ENCODE results near the gene DNAJB8. TPM values are rescaled to one million over a fixed set of nuclear protein-coding genes. Genes with fewer than 3 reads are reported as not detected.

DNAJB8 gene
- total RNA-seq, 1 experiment from 2014 or later: not detected

- no CpG with 5 or more reads among the region's 1 CpG for WGBS (ENCODE audit: extremely low coverage, insufficient read length, low lambda C conversion rate)
- no peak overlapping the region for H2BK5ac ChIP-seq (ENCODE audit: insufficient read length, low read length)
- Mint-ChIP-seq H3K27me3 (ENCODE audit: low read depth) (peaks cover 81% of the 10 kb centered on the region), H3K36me3 (ENCODE audit: insufficient read depth in 1 of 3, low read depth in 3 of 3) (no peaks in the 10 kb centered on the region; a peak in 1 of 7 replicates), H3K27ac (no peak overlapping the region), H3K4me3 (no peak overlapping the region), H3K4me1 (peaks cover 4 to 5% of the 10 kb centered on the region in 2 experiments), H3K9me3 (peaks cover 5 to 12% of the 10 kb centered on the region in 2 experiments)
- no peak overlapping the region for H2BK120ac ChIP-seq (ENCODE audit: low read depth, low read length, poor library complexity, severe bottlenecking)
- no peaks in the 10 kb centered on the region for H3K79me1 ChIP-seq (ENCODE audit: insufficient read depth, low read depth, low read length, poor library complexity, severe bottlenecking)
- no peak overlapping the region for H3K23ac ChIP-seq (ENCODE audit: insufficient read length, low read depth, low read length)
- no peak overlapping the region for H3T11ph ChIP-seq (ENCODE audit: low read length)
- no peaks in the 10 kb centered on the region; the same call in 1 of the 2 replicates for H3K27me3 ChIP-seq (ENCODE audit: insufficient read depth, low read length)
- no peak overlapping the region for H3K4me2 ChIP-seq (ENCODE audit: insufficient read depth, insufficient read length, low read length)
- no peak overlapping the region for H3K56ac ChIP-seq (ENCODE audit: insufficient read length, low read depth, low read length)
- H3K27ac ChIP-seq (ENCODE audit: insufficient read length, low read depth, low read length): no peak overlapping the region
- no peak overlapping the region for H3K9ac ChIP-seq (ENCODE audit: extremely low read depth, insufficient read length, low read length)
- no peaks in the 10 kb centered on the region for H3K4me1 ChIP-seq (ENCODE audit: insufficient read depth, low read length)
- H2BK12ac ChIP-seq (ENCODE audit: insufficient read length, low read depth, low read length): no peak overlapping the region
- no peak overlapping the region for H4K8ac ChIP-seq (replicated peaks; ENCODE audit: insufficient read length, low read depth, low read length)
- no peak overlapping the region for H3K14ac ChIP-seq (ENCODE audit: insufficient read depth, low read length)
- TF ChIP-seq CTCF (conservative IDR thresholded peaks at IDR 0.05): no peak
- H3K23me2 ChIP-seq (ENCODE audit: insufficient read length, low read depth, low read length, poor library complexity, severe bottlenecking): no peaks in the 10 kb centered on the region
- no peak overlapping the region for H3K18ac ChIP-seq (ENCODE audit: insufficient read length, low read depth, low read length)
- H2BK15ac ChIP-seq (ENCODE audit: low read depth, low read length): no peak overlapping the region
- no peaks in the 10 kb centered on the region for H3K79me2 ChIP-seq (ENCODE audit: insufficient read depth, low read length)
- no peak overlapping the region for H2BK20ac ChIP-seq (ENCODE audit: low read depth, low read length, poor library complexity, severe bottlenecking)
- no peaks in the 10 kb centered on the region for H3K9me3 ChIP-seq (ENCODE audit: control insufficient read depth, low read depth, low read length)
- DNase-seq: no peak
- H4K91ac ChIP-seq (ENCODE audit: insufficient read length, low read depth, low read length): no peak overlapping the region
- H3K4ac ChIP-seq (ENCODE audit: low read depth, low read length): no peak overlapping the region
- H4K5ac ChIP-seq (ENCODE audit: insufficient read length, low read depth, low read length): no peak overlapping the region
- H2AFZ ChIP-seq (ENCODE audit: low read length): no peak overlapping the region
- no peak overlapping the region for H2AK5ac ChIP-seq (ENCODE audit: insufficient read length, low read length)
- peaks cover 2% of the 10 kb centered on the region for H4K20me1 ChIP-seq (ENCODE audit: control insufficient read depth, insufficient read depth, insufficient read length)
These were observed 19.9 kb downstream of the DNAJB8 start for GRCh38 chr3:128446821-128447220.

Data from H9 (cell line).